Epithelial cell of esophagus (primary cell): ENCODE results near the gene KRT3.

Experiments
- DNase-seq: peaks from one replicate; pipeline ENCODE4 v3.0.0; 2010; ENCODE audit warnings: low read depth
- H3K4me3 ChIP-seq: 2 replicates; pipeline ENCODE4 v1.5.1; 2011; ENCODE audit warnings: mild to moderate bottlenecking, low read length, control low read depth
- CTCF ChIP-seq: IDR thresholded peaks from 2 replicates; pipeline ENCODE4 v1.5.1; 2011; ENCODE audit warnings: low read depth, mild to moderate bottlenecking, low read length, control low read depth, inconsistent platforms; ENCODE audit not compliant: insufficient read depth; ENCODE audit errors: missing control alignments

Gene KRT3

DNA sequence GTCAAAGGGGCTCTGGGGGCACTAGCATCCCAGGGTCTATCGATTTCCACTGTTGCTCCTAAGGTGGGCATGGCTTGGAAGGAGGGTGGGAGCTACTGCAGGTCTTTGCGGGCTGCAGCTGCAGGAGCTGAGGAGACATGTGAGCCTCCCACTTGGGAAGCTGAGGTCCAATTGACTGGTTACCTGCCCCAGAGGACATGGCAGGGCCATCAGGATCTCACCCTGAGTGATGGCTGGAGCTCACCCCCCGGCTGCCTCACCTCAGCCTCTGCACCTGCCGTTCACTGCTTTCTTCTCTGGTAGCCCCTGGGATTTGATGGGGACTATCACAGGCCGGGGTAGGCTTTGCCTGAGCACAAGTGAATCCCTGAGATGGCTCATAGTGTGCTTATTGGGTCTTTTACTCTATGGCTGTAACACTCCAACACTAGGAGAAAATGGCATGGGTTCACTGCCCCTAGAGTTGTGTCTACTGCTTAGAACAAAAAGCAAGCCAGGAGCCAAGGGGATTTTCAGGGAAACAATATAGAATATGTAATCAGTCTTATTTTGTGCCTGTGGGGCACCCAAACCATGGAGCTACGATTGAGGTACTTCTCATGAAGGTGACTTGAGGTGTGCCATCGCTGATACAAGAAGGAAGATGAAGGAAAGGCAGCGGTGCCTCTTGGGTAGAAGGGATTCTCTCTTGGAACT, 21.2 kb upstream of the KRT3 start:
- DNase-seq = no peak
- TF ChIP-seq CTCF = no peak
- no peak overlapping the region for H3K4me3 ChIP-seq

GRCh38 chr12:52815676-52816588, 20.0 kb upstream of the KRT3 start:
- H3K4me3 ChIP-seq = no peak overlapping the region
- no peak for DNase-seq
- no peak for TF ChIP-seq CTCF

DNA sequence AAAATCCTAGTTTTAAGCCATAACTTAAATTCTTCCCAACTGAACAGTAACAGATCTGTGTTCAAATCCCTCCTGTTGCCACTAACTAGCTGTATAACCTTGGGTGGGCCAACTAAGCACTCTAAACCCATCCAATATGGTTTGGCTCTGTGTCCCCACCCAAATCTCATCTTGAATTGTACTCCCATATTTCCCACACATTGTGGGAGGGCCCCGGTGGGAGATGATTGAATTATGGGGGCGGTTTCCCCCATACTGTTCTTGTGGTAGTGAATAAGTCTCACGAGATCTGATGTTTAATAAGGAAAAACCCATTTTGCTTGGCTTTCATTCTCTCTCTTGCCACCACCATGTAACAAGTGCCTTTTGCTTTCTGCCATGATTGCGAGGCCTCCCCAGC, 19.2 kb upstream of the KRT3 start:
- no peak for DNase-seq
- TF ChIP-seq CTCF = no peak
- H3K4me3 ChIP-seq = no peak overlapping the region

GRCh38 chr12:52814710-52815155, 18.8 kb upstream of the KRT3 start:
- no peak for DNase-seq
- no peak for TF ChIP-seq CTCF
- H3K4me3 ChIP-seq = no peak overlapping the region

DNA sequence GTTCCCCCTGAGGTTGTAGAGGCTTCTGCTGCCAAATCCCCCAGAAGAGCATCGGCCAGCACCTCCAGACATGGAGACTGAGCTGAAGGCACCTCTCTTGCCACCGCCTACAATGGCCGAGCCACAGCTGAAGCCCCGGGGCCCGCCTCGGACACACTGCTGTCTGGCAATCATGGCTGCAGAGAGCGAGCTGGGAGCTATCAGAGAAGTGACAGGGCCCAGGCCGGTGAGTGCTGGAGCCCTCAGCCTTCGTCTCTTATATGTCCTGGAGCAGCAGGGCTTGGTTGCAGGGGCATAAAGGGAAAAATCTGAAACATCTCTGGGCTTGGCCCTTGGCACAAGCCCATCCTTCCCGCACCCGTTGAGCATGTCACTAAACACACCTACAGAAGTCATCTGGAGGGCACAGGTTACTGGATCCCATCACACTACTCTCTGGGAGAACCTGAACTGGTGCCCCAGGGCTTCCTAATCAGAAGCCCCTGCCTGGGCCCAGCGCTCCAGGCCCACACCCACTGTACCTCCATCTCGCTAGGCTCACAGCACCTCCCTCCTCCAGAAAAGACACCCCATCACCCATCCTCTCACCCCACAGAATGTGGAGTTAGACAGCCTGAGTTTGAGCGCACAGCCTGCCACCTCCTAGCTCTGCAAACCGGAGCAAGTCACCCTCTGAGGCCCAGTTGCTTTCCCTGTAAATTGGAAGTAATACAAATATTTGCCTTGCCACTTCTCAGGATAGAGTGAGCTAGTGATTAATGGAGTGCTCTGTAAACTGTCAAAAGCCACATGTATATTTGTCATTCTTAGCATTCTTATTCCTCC, 18.2 kb upstream of the KRT3 start, which contains the start of gene KRT4:
KRT4 (minus strand) TSS at position 232 of the 825 bp plus-strand sequence; CDS start at position 174, 58 bp downstream.
- DNase-seq = no peak
- H3K4me3 ChIP-seq = no peak within 1 kb of the TSS
- no peak for TF ChIP-seq CTCF

GRCh38 chr12:52813203-52813819, 17.4 kb upstream of the KRT3 start:
- TF ChIP-seq CTCF = no peak
- no peak overlapping the region for H3K4me3 ChIP-seq
- DNase-seq = no peak
